Calu3 (cell line): ENCODE measurements around the gene UTP11. TPM values are rescaled to one million over a fixed set of nuclear protein-coding genes. Genes with fewer than 3 reads are reported as not detected.

Experiments
- BruUV-seq: library from RNA; stranded (reverse); fragments of 400-500 nt; replicated peaks from 2 replicates; lab custom pipeline; 2021; lab: Mats Ljungman, UMichigan
- CTCF ChIA-PET: fragments of 300-600 bp; sonication (Branson Sonifier 250); formaldehyde crosslinking; loops from one replicate; lab custom pipeline; 2022; ENCODE audit warnings: antibody characterized with exemption; lab: Charles Lee
- DNase-seq: peaks from one replicate; pipeline ENCODE4 v3.0.0; 2022
- H3K27ac Mint-ChIP-seq: one replicate; pipeline ENCODE4 v1.8.0; 2022; ENCODE audit warnings: mixed read lengths; ENCODE audit not compliant: unreplicated experiment
- H3K27me3 Mint-ChIP-seq: one replicate; pipeline ENCODE4 v1.8.0; 2022; ENCODE audit warnings: mixed read lengths; ENCODE audit not compliant: unreplicated experiment
- H3K36me3 Mint-ChIP-seq: one replicate; pipeline ENCODE4 v1.8.0; 2022; ENCODE audit warnings: mild to moderate bottlenecking, moderate library complexity, mixed read lengths; ENCODE audit not compliant: insufficient read depth, unreplicated experiment
- H3K4me1 Mint-ChIP-seq: one replicate; pipeline ENCODE4 v1.8.0; 2022; ENCODE audit warnings: mild to moderate bottlenecking, low read depth, mixed read lengths; ENCODE audit not compliant: unreplicated experiment
- H3K4me3 Mint-ChIP-seq: one replicate; pipeline ENCODE4 v1.8.0; 2022; ENCODE audit warnings: mild to moderate bottlenecking, low read depth, moderate library complexity, mixed read lengths; ENCODE audit not compliant: unreplicated experiment
- H3K9me3 Mint-ChIP-seq: one replicate; pipeline ENCODE4 v1.8.0; 2022; ENCODE audit warnings: low read depth, mixed read lengths; ENCODE audit not compliant: unreplicated experiment
- intact Hi-C: fragments of 100-400 bp; cut with micrococcal nuclease; formaldehyde crosslinking; loops from one replicate; pipeline ENCODE4 v1.10.0; 2022; ENCODE audit not compliant: unreplicated experiment
- total RNA-seq: library from RNA; stranded (reverse); gene quantifications from 2 replicates; pipeline ENCODE4 v1.2.3, GENCODE V29; 2022
- TF ChIP-seq, protein P1 (sequence below): fragments of 200-600 bp; IDR thresholded peaks from one replicate; pipeline ENCODE4 v1.8.0; 2022; ENCODE audit warnings: antibody characterized with exemption; ENCODE audit not compliant: unreplicated experiment

The UTP11 gene
- total RNA-seq, 1 experiment from 2014 or later, result 38.5 TPM

DNA sequence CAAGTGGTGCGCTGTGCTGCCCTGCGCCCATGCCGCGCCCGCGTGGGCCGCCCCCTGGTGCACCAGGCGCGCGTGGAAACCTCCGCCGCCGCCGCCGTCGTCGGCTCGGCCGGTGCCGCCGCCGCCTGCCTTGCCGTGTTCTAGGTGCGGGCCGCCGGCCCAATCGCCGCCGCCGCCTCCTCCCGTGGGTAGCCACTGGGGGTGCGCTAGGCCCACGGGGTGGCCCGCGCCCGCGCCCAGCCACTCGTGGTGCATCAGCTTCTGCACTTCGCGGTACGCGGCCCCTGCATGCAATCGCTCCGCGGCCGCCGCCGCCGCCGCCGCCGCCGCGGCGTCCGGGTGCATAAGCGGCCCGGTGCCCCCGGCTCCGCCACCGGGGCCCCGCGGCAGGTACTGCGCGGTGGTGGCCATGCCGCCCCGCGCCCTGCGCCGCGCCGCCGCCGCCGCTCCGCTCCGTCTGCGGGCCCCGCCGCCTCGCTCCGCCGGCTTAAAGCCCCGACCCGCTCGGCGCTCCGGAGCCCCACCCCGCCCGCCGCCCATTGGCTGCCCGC lies 33.9 kb downstream of the UTP11 start, which contains the start of gene POU3F1:
Gene POU3F1, minus strand, starts transcription at position 461 of the 551 bp plus-strand sequence. Its CDS starts 50 bp downstream, at position 411.
- peaks cover 2% of the 10 kb centered on the region for H3K4me1 Mint-ChIP-seq
- no peak within 1 kb of the TSS for H3K27ac Mint-ChIP-seq
- BruUV-seq, result no TSS peak
- CTCF ChIA-PET, result interaction anchor here (0.6 to 0.7 kb wide), 3 partner anchors 25 to 544 kb away, joined by 3 to 7 read pairs (median 4); no protein-coding TSS in a partner anchor
- H3K9me3 Mint-ChIP-seq, result no peaks in the 10 kb centered on the region
- peaks cover 7% of the 10 kb centered on the region for H3K36me3 Mint-ChIP-seq
- peaks cover 79% of the 10 kb centered on the region for H3K27me3 Mint-ChIP-seq
- H3K4me3 Mint-ChIP-seq, result peak within 1 kb of the TSS; percentile 85
- TF ChIP-seq, protein P1, sequence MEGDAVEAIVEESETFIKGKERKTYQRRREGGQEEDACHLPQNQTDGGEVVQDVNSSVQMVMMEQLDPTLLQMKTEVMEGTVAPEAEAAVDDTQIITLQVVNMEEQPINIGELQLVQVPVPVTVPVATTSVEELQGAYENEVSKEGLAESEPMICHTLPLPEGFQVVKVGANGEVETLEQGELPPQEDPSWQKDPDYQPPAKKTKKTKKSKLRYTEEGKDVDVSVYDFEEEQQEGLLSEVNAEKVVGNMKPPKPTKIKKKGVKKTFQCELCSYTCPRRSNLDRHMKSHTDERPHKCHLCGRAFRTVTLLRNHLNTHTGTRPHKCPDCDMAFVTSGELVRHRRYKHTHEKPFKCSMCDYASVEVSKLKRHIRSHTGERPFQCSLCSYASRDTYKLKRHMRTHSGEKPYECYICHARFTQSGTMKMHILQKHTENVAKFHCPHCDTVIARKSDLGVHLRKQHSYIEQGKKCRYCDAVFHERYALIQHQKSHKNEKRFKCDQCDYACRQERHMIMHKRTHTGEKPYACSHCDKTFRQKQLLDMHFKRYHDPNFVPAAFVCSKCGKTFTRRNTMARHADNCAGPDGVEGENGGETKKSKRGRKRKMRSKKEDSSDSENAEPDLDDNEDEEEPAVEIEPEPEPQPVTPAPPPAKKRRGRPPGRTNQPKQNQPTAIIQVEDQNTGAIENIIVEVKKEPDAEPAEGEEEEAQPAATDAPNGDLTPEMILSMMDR, result no peak
- no peak for DNase-seq
- intact Hi-C loops, result no loop called here

DNA sequence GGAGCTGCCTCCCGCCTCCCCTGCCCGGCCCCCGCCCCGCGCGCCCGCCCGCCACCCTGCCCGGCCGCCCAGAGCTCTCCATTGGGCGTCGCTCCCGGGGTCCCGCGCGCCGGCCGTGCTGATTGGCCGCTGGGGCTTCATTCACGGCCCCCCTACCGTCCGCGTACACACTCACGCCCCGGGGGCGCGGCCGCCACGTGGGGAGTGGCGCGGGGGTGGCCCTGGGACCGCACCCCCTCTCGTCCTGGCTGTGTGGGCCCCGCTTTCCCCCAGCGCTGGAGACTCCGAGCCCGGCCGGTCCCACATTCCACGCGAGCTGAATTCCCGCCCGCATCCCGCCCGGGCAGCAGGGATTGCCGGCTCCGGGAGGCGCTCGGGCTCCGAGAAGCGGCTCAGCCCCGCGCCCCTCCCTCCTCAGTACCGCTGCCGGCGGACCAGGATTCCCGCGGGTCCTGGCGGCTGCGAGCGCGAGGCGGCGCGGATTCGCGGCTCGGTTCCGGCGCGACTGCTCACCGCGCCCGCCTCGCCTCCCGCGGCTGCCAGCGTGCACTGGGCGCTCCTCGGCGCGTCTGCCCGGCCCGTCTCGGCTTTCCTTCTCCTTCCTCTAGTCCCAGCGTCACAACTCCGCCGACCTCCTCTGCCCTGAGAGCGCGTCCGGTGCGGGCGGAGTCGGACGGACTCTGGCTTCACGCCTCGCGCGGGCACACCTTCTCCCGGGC lies 34.5 kb downstream of the UTP11 start:
- TF ChIP-seq, protein P1, result no peak
- peak; percentile 85 for DNase-seq
- peaks cover 79% of the 10 kb centered on the region for H3K27me3 Mint-ChIP-seq
- peaks cover 7% of the 10 kb centered on the region for H3K36me3 Mint-ChIP-seq
- no peaks in the 10 kb centered on the region for H3K9me3 Mint-ChIP-seq
- H3K27ac Mint-ChIP-seq, result no peak overlapping the region
- BruUV-seq, result no TSS peak
- peaks cover 8% of the 10 kb centered on the region for H3K4me1 Mint-ChIP-seq
- H3K4me3 Mint-ChIP-seq, result peak overlapping the region; percentile 85
- CTCF ChIA-PET, result interaction anchor here (0.6 to 0.7 kb wide), 3 partner anchors 25 to 544 kb away, joined by 3 to 7 read pairs (median 4); no protein-coding TSS in a partner anchor
- intact Hi-C loops, result no loop called here

DNA sequence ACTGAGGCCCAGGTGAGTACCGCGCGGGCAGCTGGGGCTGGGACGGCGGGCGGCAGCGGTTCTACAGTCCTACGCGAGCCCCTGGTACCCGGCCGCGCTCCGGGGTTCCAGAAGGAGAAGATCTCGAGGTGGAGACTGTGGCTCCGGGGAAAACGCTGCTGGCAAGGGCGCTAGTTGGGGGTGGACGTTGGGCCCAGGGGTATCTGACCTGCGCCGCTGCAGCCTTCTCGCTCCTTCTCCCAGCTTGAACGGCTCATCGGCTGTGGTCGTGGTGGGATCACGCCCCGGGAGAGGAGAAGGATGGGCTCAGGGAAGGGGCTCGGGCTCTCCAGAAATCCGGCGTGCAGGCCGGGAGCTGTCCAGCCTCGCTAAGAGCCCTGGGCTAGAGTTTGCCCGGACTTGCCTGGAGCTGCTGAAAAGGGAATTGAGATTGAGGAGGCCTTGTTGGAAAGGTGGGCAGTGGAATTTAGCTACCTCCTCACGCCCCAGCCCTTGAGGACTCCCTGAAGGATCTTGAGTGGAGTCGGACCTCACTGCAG lies 35.1 kb downstream of the UTP11 start:
- intact Hi-C loops, result no loop called here
- DNase-seq, result no peak
- TF ChIP-seq, protein P1, result no peak
- Mint-ChIP-seq H3K4me1 (peaks cover 15% of the 10 kb centered on the region), H3K4me3 (peak overlapping the region; percentile 85), H3K9me3 (no peaks in the 10 kb centered on the region), H3K27me3 (peaks cover 79% of the 10 kb centered on the region), H3K36me3 (peaks cover 7% of the 10 kb centered on the region), H3K27ac (no peak overlapping the region)
- CTCF ChIA-PET, result interaction anchor here (0.8 kb wide), 2 partner anchors 56 to 788 kb away, joined by 3 read pairs; no protein-coding TSS in a partner anchor
- no TSS peak for BruUV-seq

DNA sequence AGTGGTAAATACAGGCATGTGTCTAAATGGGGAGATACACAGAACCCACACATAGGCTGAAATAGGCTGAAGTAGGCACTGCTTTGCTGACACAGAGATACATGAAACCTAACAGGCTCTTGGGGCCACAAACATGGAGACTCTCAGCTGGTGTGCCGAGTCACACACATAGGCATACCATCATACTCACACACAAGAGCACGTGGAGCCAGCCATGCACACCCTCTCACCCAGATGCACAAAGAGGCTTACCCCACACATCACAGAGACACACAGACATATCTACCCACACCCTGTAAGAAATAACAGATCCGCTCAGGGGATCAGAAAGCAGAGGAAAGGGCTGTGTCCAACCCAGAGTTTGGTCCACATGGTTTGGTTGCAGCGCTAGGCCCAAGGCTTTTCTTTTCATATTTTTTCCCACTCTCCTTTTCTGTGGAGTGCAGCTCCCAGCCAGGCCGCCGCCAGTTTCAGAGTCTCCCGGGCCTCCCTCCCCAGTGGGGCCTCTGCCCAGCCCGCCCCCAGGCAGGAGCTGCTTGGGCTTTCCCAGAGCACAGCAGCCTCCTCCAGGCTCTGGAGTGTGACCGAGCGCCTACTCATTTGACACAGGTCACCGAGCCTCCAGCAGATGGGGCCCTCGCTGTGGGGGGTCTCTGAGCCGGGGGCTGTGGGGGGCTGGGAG lies 38.0 kb downstream of the UTP11 start:
- TF ChIP-seq, protein P1, result no peak
- BruUV-seq, result no TSS peak
- Mint-ChIP-seq H3K4me1 (peaks cover 24% of the 10 kb centered on the region), H3K27me3 (peaks cover 88% of the 10 kb centered on the region), H3K36me3 (peaks cover 7% of the 10 kb centered on the region), H3K27ac (no peak overlapping the region), H3K4me3 (no peak overlapping the region), H3K9me3 (no peaks in the 10 kb centered on the region)
- intact Hi-C loops, result no loop called here
- DNase-seq, result no peak
- CTCF ChIA-PET, result interaction anchor here (0.6 kb wide), 1 partner anchor 216 kb away, joined by 3 read pairs; no protein-coding TSS in a partner anchor
